BJ (cell line): ENCODE results near the gene HYPK. TPM values are rescaled to one million over a fixed set of nuclear protein-coding genes. Genes with fewer than 3 reads are reported as not detected.

Experiments
- CTCF ChIA-PET: fragments of 350-600 bp; formaldehyde crosslinking; extraction: SDS; loops from one replicate; lab custom pipeline; 2021; ENCODE audit warnings: antibody characterized with exemption, inconsistent platforms; lab: Yijun Ruan, JAX
- POLR2A ChIA-PET: fragments of 300-600 bp; sonication (Branson Sonifier 250); formaldehyde crosslinking; extraction: SDS; loops from one replicate; lab custom pipeline; 2021; ENCODE audit warnings: antibody characterized with exemption; lab: Charles Lee
- DNase-seq: peaks from one replicate; pipeline ENCODE4 v3.0.0-alpha.2; 2011; ENCODE audit warnings: low read depth
- H3K27me3 ChIP-seq: 2 replicates; pipeline ENCODE4 v1.6.0; 2011; ENCODE audit warnings: low read length; ENCODE audit not compliant: control insufficient read depth, insufficient read depth
- H3K36me3 ChIP-seq: 2 replicates; pipeline ENCODE4 v1.5.1; 2011; ENCODE audit warnings: low read length; ENCODE audit not compliant: control insufficient read depth, insufficient read depth
- H3K4me3 ChIP-seq: 2 replicates; pipeline ENCODE4 v1.5.1; 2011; ENCODE audit warnings: low read depth, mild to moderate bottlenecking, control low read depth, low read length
- polyA plus RNA-seq: library from polyadenylated mRNA; depleted of rRNA; stranded (reverse); fragments of >200 nt; gene quantifications from 2 replicates; pipeline ENCODE4 v1.2.3, GENCODE V29; 2011
- TF ChIP-seq, protein P1 (sequence below): IDR thresholded peaks from 2 replicates; pipeline ENCODE4 v1.5.1; 2011; ENCODE audit warnings: low read depth, mild to moderate bottlenecking, control low read depth, inconsistent platforms, low read length, moderate library complexity; ENCODE audit not compliant: insufficient read depth

The HYPK gene
- polyA plus RNA-seq, 1 experiment: 3.4 TPM

GRCh38 chr15:43794269-43795037, 5.9 kb upstream of the HYPK start:
- ChIA-PET CTCF (interaction anchor here (2.8 kb wide), 1 partner anchor 17 kb away, joined by 11 read pairs; the partner anchor contains the start of gene ELL3), POLR2A (no interaction called here)
- peaks cover 25% of the 10 kb centered on the region for H3K36me3 ChIP-seq
- no peaks in the 10 kb centered on the region for H3K27me3 ChIP-seq
- no peak for DNase-seq
- TF ChIP-seq, protein P1, sequence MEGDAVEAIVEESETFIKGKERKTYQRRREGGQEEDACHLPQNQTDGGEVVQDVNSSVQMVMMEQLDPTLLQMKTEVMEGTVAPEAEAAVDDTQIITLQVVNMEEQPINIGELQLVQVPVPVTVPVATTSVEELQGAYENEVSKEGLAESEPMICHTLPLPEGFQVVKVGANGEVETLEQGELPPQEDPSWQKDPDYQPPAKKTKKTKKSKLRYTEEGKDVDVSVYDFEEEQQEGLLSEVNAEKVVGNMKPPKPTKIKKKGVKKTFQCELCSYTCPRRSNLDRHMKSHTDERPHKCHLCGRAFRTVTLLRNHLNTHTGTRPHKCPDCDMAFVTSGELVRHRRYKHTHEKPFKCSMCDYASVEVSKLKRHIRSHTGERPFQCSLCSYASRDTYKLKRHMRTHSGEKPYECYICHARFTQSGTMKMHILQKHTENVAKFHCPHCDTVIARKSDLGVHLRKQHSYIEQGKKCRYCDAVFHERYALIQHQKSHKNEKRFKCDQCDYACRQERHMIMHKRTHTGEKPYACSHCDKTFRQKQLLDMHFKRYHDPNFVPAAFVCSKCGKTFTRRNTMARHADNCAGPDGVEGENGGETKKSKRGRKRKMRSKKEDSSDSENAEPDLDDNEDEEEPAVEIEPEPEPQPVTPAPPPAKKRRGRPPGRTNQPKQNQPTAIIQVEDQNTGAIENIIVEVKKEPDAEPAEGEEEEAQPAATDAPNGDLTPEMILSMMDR: no peak
- H3K4me3 ChIP-seq: no peak overlapping the region

- TF ChIP-seq, protein P1: no peak
- DNase-seq: no peak
- peaks cover 29% of the 10 kb centered on the region for H3K36me3 ChIP-seq
- no peaks in the 10 kb centered on the region for H3K27me3 ChIP-seq
- no peak overlapping the region for H3K4me3 ChIP-seq
- CTCF ChIA-PET: interaction anchor here (1.6 to 2.8 kb wide), 2 partner anchors 18 to 25 kb away, joined by 5 to 11 read pairs; partner anchors contain the start of gene ELL3
- POLR2A ChIA-PET: no interaction called here
Observed at GRCh38 chr15:43795197-43795596, 5.2 kb upstream of the HYPK start.

- Histone ChIP-seq H3K4me3 (no peak overlapping the region), H3K36me3 (peaks cover 29% of the 10 kb centered on the region), H3K27me3 (no peaks in the 10 kb centered on the region)
- TF ChIP-seq, protein P1: no peak
- no peak for DNase-seq
- CTCF ChIA-PET: interaction anchor here (1.6 kb wide), 1 partner anchor 26 kb away, joined by 5 read pairs; no protein-coding TSS in a partner anchor
- POLR2A ChIA-PET: no interaction called here
Observed at GRCh38 chr15:43795997-43796396, 4.4 kb upstream of the HYPK start.

DNA sequence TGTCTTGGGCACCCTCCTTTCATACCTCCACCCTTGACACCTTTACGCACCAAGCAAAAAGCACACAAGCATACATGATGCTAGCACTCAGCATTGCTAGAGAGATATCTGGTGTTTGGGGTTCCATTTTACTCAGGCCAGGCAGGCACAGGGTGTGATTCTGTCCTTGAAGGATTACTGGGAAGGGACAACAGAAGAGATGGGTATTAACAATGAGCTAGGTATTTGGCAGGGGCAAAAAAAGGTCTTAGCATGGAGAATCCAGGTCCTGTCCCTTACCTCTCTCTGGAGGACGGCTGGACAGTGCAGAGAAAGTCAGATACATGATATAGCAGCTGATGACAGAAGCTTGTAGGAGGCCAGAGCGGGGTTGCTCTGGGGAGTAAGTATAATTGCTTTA, 3.8 kb upstream of the HYPK start:
- TF ChIP-seq, protein P1: no peak
- no peak for DNase-seq
- Histone ChIP-seq H3K4me3 (no peak overlapping the region), H3K27me3 (no peaks in the 10 kb centered on the region), H3K36me3 (peaks cover 29% of the 10 kb centered on the region)
- POLR2A ChIA-PET: interaction anchor here (0.6 kb wide), 1 partner anchor 20 kb away, joined by 8 read pairs; no protein-coding TSS in a partner anchor
- CTCF ChIA-PET: interaction anchor here (1.1 to 1.6 kb wide), 2 partner anchors 8 to 27 kb away, joined by 5 read pairs; no protein-coding TSS in a partner anchor

DNA sequence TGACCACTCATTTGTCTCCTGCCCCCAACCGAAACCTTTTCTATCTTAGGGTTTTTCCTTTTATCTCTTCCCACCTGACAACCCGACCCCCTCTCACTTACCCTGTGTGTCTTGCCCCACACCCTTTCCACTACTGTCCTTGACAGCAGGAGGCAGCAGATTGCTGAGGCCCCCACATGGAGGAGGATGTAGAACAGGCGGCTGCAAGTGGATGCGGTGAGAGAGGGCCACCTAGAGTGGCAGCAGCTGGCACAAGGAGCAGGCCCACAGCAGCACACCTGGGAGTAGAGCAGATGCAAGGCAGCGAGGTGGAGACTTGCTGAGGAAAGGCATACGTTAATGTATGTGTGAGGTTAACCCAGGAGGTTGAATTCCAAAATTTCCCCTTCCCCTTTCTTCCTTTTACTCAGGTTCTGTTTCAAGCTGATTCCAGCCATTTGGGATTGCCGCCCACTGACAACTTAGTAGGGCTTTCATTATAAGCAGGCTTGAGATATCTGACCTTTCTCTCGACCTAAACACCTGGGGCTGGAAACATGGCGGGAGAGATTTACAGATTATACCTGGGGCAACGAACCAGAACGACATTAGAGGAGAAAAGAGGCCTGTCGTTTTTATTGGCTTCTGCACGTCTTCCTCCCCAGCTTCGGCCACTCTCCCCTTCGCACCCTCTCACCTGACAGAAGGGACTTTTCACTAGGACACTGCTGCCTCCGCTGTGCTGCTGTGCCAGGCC, 1.0 kb upstream of the HYPK start:
- ChIA-PET CTCF (interaction anchor here (1.2 to 1.5 kb wide), 2 partner anchors 8 to 23 kb away, joined by 3 to 4 read pairs; partner anchors contain the start of gene ELL3), POLR2A (no interaction called here)
- DNase-seq: no peak
- no peak overlapping the region for H3K4me3 ChIP-seq
- H3K36me3 ChIP-seq: peaks cover 19% of the 10 kb centered on the region
- TF ChIP-seq, protein P1: no peak
- H3K27me3 ChIP-seq: no peaks in the 10 kb centered on the region
